ENCODE data around the gene NOCT. TPM values are rescaled to one million over a fixed set of nuclear protein-coding genes. Genes with fewer than 3 reads are reported as not detected.
"Not testable (repeated sequence)": the region's sequence is repeated elsewhere in the genome, so short reads cannot be mapped to it uniquely, and the experiment has no call there.

The NOCT gene
- total and polyA plus RNA-seq, 2 of the 4 experiments (the other 2 are of a cell fraction) = 5.5 to 41.4 TPM

- not testable (repeated sequence) for H4K8ac ChIP-seq (ENCODE audit: low read depth in 2 of 2, low read length in 2 of 2)
- WGBS, 2 experiments (ENCODE audit: extremely low coverage in 2 of 2, insufficient read length in 1 of 2) = no CpG with 5 or more reads among the region's 7 CpGs
- CTCF ChIA-PET = interaction anchor here (0.6 to 0.7 kb wide), 2 partner anchors 10 to 84 kb away, joined by 3 to 4 read pairs; no protein-coding TSS in a partner anchor
Measured at GRCh38 chr4:139001430-139001829, 14.2 kb upstream of the NOCT start.

GRCh38 chr4:139003668-139004067 lies 11.9 kb upstream of the NOCT start:
- H4K91ac ChIP-seq (ENCODE audit: insufficient read depth, low read depth, low read length); H2BK15ac ChIP-seq (ENCODE audit: low read depth, low read length); dilution Hi-C loops (cut with HindIII; ENCODE audit: low sequenced_read_pairs, unreplicated experiment): not testable (repeated sequence)

More at GRCh38 chr4:139001430-139001829, 14.2 kb upstream of the NOCT start:
- in situ Hi-C loops (cut with MboI; ENCODE audit: low sequenced_read_pairs); H3K9me1 ChIP-seq (ENCODE audit: insufficient read depth, low read length); H3K27ac ChIP-seq (ENCODE audit: insufficient read depth, low read length); H3K4me2 ChIP-seq (ENCODE audit: low read depth, low read length); H2BK15ac ChIP-seq (ENCODE audit: low read depth, low read length); H3K4me1 ChIP-seq (ENCODE audit: control insufficient read depth, insufficient read depth, low read length); H4K91ac ChIP-seq (ENCODE audit: insufficient read depth, low read depth, low read length); H2AFZ ChIP-seq (replicated peaks; ENCODE audit: low read length, poor library complexity); H3K56ac ChIP-seq (ENCODE audit: extremely low read depth, insufficient read depth, low read length); H3K4me3 ChIP-seq (ENCODE audit: insufficient read depth, low read depth, low read length); H2BK20ac ChIP-seq (ENCODE audit: low read depth, low read length); H3K9me3 ChIP-seq (ENCODE audit: control insufficient read depth, insufficient read depth, low read length); ATAC-seq (ENCODE audit: low read depth); H2BK120ac ChIP-seq (ENCODE audit: low read depth, low read length); H3K36me3 ChIP-seq (ENCODE audit: control insufficient read depth, insufficient read depth, low read length); dilution Hi-C loops (cut with HindIII; ENCODE audit: low sequenced_read_pairs, unreplicated experiment); H3K4ac ChIP-seq (ENCODE audit: low read depth, low read length); H2BK5ac ChIP-seq (ENCODE audit: low read depth, low read length, poor library complexity, severe bottlenecking); intact Hi-C loops (cut with micrococcal nuclease); H4K5ac ChIP-seq (ENCODE audit: low read depth, low read length); H2AK5ac ChIP-seq (ENCODE audit: low read depth, low read length); H3K18ac ChIP-seq (ENCODE audit: low read depth, low read length); H3K79me1 ChIP-seq (ENCODE audit: low read depth in 1 of 2, low read length in 2 of 2); H3K9ac ChIP-seq (ENCODE audit: low read depth, low read length); H2AK9ac ChIP-seq (replicated peaks; ENCODE audit: low read depth, low read length, poor library complexity); H3K14ac ChIP-seq (replicated peaks; ENCODE audit: low read depth, low read length); H4K20me1 ChIP-seq (ENCODE audit: insufficient read depth, low read length); H3K23ac ChIP-seq (ENCODE audit: low read depth, low read length); BruUV-seq (replicated peaks); H3K27me3 ChIP-seq (ENCODE audit: control insufficient read depth, insufficient read depth, low read length); DNase-seq: not testable (repeated sequence)
- POLR2A ChIA-PET (ENCODE audit: unreplicated experiment) = interaction anchor here (0.6 kb wide), 1 partner anchor 9 kb away, joined by 7 read pairs; no protein-coding TSS in a partner anchor

More at GRCh38 chr4:139003668-139004067, 11.9 kb upstream of the NOCT start:
- ATAC-seq (ENCODE audit: low read depth); H2BK5ac ChIP-seq (ENCODE audit: low read depth, low read length, poor library complexity, severe bottlenecking); H3K4me1 ChIP-seq (ENCODE audit: control insufficient read depth, insufficient read depth, low read length); H2AK9ac ChIP-seq (replicated peaks; ENCODE audit: low read depth, low read length, poor library complexity); POLR2A ChIA-PET (ENCODE audit: unreplicated experiment); H3K27me3 ChIP-seq (ENCODE audit: control insufficient read depth, insufficient read depth, low read length); H2BK120ac ChIP-seq (ENCODE audit: low read depth, low read length); H4K20me1 ChIP-seq (ENCODE audit: insufficient read depth, low read length); H3K9ac ChIP-seq (ENCODE audit: low read depth, low read length); H2BK20ac ChIP-seq (ENCODE audit: low read depth, low read length); H3K9me1 ChIP-seq (ENCODE audit: insufficient read depth, low read length); DNase-seq; H3K79me1 ChIP-seq (ENCODE audit: low read depth in 1 of 2, low read length in 2 of 2); H4K5ac ChIP-seq (ENCODE audit: low read depth, low read length); H3K9me3 ChIP-seq (ENCODE audit: control insufficient read depth, insufficient read depth, low read length); intact Hi-C loops (cut with micrococcal nuclease); H3K4me3 ChIP-seq (ENCODE audit: insufficient read depth, low read depth, low read length); H3K18ac ChIP-seq (ENCODE audit: low read depth, low read length); H2AFZ ChIP-seq (replicated peaks; ENCODE audit: low read length, poor library complexity); BruUV-seq (replicated peaks); H3K27ac ChIP-seq (ENCODE audit: insufficient read depth, low read length); H3K4me2 ChIP-seq (ENCODE audit: low read depth, low read length); H2AK5ac ChIP-seq (ENCODE audit: low read depth, low read length); in situ Hi-C loops (cut with MboI; ENCODE audit: low sequenced_read_pairs); H3K56ac ChIP-seq (ENCODE audit: extremely low read depth, insufficient read depth, low read length); CTCF ChIA-PET; H3K4ac ChIP-seq (ENCODE audit: low read depth, low read length); H4K8ac ChIP-seq (ENCODE audit: low read depth in 2 of 2, low read length in 2 of 2); H3K36me3 ChIP-seq (ENCODE audit: control insufficient read depth, insufficient read depth, low read length); H3K23ac ChIP-seq (ENCODE audit: low read depth, low read length); H3K14ac ChIP-seq (replicated peaks; ENCODE audit: low read depth, low read length): not testable (repeated sequence)
- WGBS, 2 experiments (ENCODE audit: extremely low coverage in 2 of 2, insufficient read length in 1 of 2) = 80% methylated on average over 1 of the region's 4 CpGs; no CpG with 5 or more reads in 1 of the 2 experiments
